ENCODE data around the gene HES1. TPM values are rescaled to one million over a fixed set of nuclear protein-coding genes. Genes with fewer than 3 reads are reported as not detected.
A peak's percentile ranks its signal among the peaks of the same experiment; 100 is the strongest.
"Not testable (repeated sequence)": the region's sequence is repeated elsewhere in the genome, so short reads cannot be mapped to it uniquely, and the experiment has no call there.

HES1 gene
- total RNA-seq, 6 donors from 2014 or later: 12.6 to 43.4 (median 25.9) TPM

DNA sequence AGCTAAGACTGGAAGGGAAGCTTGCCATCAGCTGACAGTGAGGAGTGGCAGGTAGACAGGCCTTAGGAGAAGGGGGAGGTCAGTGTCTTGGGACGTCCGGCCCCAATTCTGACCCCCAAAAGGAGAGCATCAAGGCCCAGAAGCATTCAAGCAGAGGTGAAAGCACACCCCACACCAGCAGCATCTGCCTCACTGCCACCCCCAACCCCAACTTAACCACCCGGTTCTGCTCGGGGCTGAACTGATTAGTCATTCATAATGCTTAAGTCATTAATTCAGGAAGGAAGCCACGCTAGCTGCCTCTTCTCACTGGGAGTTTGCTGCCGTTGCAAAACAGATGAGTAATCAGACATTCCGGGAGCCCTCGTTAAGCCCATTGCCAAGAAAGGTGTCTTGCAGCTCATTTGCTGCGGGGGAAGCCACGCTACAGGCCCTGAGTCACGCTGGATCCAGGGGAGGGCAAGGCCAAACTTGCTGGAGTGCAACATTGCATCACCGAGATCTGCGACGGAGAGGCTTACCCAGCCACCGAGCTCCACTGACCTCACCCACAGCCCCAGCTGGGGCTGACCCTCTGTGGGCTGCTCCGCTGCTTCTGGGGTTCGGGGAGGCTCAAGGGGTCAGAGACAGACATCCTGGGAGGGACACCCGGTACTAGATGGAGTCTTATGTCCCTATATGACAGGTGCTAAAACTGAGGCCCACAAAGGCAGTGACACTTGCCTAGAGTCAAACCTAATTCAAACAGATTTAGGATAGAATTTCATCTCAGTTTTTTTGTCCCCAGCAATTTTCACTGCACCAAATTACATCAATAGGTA, 46.4 kb upstream of the HES1 start:
- TF ChIP-seq POLR2A (IDR thresholded peaks at IDR 0.05) (peak in 1 of 4 donors; percentile 21), POLR2AphosphoS5 (IDR thresholded peaks at IDR 0.05) (peak; percentile 85 to 94), EP300 (IDR thresholded peaks at IDR 0.05) (peak in 2 of 4 donors; percentile 58 to 88)
- TF ChIP-seq, protein P1, sequence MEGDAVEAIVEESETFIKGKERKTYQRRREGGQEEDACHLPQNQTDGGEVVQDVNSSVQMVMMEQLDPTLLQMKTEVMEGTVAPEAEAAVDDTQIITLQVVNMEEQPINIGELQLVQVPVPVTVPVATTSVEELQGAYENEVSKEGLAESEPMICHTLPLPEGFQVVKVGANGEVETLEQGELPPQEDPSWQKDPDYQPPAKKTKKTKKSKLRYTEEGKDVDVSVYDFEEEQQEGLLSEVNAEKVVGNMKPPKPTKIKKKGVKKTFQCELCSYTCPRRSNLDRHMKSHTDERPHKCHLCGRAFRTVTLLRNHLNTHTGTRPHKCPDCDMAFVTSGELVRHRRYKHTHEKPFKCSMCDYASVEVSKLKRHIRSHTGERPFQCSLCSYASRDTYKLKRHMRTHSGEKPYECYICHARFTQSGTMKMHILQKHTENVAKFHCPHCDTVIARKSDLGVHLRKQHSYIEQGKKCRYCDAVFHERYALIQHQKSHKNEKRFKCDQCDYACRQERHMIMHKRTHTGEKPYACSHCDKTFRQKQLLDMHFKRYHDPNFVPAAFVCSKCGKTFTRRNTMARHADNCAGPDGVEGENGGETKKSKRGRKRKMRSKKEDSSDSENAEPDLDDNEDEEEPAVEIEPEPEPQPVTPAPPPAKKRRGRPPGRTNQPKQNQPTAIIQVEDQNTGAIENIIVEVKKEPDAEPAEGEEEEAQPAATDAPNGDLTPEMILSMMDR (IDR thresholded peaks at IDR 0.05): no peak

DNA sequence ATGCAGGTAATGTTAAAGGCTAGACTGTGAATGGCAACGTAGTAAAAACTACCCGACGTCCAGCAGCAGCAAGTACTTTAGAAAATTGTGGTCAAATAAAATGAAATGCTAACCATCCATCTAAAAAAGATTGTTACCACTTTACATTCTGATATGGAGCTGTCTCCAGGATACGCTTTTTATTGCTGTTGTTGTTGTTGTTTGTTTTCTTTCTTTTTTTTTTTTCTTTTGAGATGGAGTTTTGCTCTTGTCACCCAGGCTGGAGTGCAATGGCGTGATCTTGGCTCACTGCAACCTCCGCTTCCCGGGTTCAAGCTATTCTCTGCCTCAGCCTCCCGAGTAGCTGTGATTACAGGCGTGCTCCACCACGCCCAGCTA, 45.8 kb upstream of the HES1 start:
- not testable (repeated sequence) for DNase-seq; H3K4me3 ChIP-seq; ATAC-seq (ENCODE audit: low FRiP score in 2 of 2); H3K9me3 ChIP-seq; H3K27me3 ChIP-seq; H3K36me3 ChIP-seq
- WGBS, 2 donors: 93 to 98% methylated on average over 10 of the region's 10 CpGs
- Histone ChIP-seq H3K4me1 (peaks cover 4 to 16% (median 13%) of the 10 kb centered on the region in 4 donors), H3K27ac (peak overlapping the region; percentile 50 to 82 (median 78))

More for the DNA sequence above, 46.4 kb upstream of the HES1 start:
- ATAC-seq (ENCODE audit: low FRiP score in 2 of 2) (peak; percentile 85 to 95), DNase-seq (peak in 1 of 2 donors; percentile 94)
- no peaks in the 10 kb centered on the region for H3K27me3 ChIP-seq
- H3K36me3 ChIP-seq: no peaks in the 10 kb centered on the region
- no peaks in the 10 kb centered on the region for H3K9me3 ChIP-seq
- H3K27ac ChIP-seq: peak overlapping the region; percentile 77 to 82 (median 78)
- 36 to 51% methylated on average over 12 to 18 of the region's 18 CpGs for WGBS, 2 donors
- peaks cover 4 to 14% (median 11%) of the 10 kb centered on the region in 4 donors for H3K4me1 ChIP-seq
- no peak overlapping the region for H3K4me3 ChIP-seq

DNA sequence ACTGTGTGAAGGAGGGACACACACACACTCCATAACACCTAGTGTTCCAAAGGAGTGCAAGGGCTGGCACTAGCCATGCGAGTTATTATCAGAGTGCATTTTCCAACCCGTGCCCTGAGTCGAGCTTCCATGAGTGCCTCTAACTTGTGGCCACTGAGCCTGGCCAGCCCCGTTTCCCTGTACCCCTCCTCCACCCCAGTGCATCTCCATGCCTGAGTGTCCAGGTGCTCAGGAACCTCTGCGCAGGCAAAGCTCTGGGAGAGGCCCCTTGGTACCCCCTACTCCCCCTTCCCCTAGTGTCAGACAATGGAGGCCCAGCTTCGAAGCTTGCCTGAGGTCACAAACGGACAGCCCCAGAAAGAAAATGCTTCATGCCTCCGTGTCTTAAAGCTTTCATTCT, 45.2 kb upstream of the HES1 start:
- Histone ChIP-seq H3K36me3 (no peaks in the 10 kb centered on the region), H3K4me1 (peaks cover 10 to 22% (median 19%) of the 10 kb centered on the region in 4 donors), H3K27ac (no peak overlapping the region), H3K27me3 (no peaks in the 10 kb centered on the region), H3K9me3 (no peaks in the 10 kb centered on the region), H3K4me3 (no peak overlapping the region)
- 90 to 91% methylated on average over 4 to 8 of the region's 8 CpGs for WGBS, 2 donors
- TF ChIP-seq EP300 (IDR thresholded peaks at IDR 0.05) (no peak), POLR2A (IDR thresholded peaks at IDR 0.05) (no peak), POLR2AphosphoS5 (IDR thresholded peaks at IDR 0.05) (no peak)
- TF ChIP-seq, protein P1 (IDR thresholded peaks at IDR 0.05): no peak
- no peak for DNase-seq
- ATAC-seq (ENCODE audit: low FRiP score in 2 of 2): no peak

DNA sequence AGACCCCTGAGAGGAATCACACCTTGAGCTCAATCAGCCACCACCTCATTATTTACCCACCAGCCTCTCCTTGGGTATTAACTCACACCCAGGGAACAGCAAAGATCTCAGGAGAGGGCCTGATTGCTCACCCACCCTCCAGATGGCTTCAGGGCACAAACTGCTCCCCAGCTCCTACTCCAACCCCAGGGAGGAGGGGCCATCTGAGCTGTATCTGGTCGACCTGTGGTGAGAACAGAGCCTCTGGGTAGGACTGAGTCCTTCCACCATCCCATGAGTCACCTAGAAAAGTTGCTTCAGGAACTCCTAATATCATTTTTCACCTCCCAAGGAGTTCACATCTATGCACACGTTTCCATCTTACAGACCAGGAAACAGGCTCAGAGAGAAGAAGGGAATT, 44.8 kb upstream of the HES1 start:
- WGBS, 2 donors: 52 to 64% methylated on average over 2 of the region's 2 CpGs
- Histone ChIP-seq H3K4me3 (no peak overlapping the region), H3K36me3 (no peaks in the 10 kb centered on the region), H3K4me1 (peaks cover 10 to 23% (median 20%) of the 10 kb centered on the region in 4 donors), H3K27me3 (no peaks in the 10 kb centered on the region), H3K27ac (no peak overlapping the region), H3K9me3 (no peaks in the 10 kb centered on the region)
- TF ChIP-seq EP300 (IDR thresholded peaks at IDR 0.05) (no peak), POLR2AphosphoS5 (IDR thresholded peaks at IDR 0.05) (no peak), POLR2A (IDR thresholded peaks at IDR 0.05) (no peak)
- TF ChIP-seq, protein P1 (IDR thresholded peaks at IDR 0.05): no peak
- no peak for ATAC-seq (ENCODE audit: low FRiP score in 2 of 2)
- no peak for DNase-seq

DNA sequence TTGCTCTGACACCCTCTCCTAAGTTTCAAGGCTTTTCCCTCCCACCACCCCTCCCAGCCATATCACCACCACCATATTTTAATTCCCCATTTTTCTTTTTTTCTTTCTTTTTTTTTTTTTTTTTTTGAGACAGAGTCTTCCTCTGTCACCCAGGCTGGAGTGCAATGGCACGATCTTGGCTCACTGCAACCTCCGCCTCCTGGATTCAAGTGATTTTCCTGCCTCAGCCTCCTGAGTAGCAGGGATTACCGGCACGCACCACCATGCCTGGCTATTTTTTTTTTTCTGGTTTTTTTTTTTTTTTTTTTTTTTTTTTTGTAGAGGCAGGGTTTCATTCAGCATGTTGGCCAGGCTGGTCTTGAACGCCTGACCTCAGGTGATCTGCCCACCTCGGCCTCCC, 44.1 kb upstream of the HES1 start:
- peaks cover 10 to 23% (median 20%) of the 10 kb centered on the region in 4 donors for H3K4me1 ChIP-seq
- not testable (repeated sequence) for H3K9me3 ChIP-seq; H3K36me3 ChIP-seq; DNase-seq; H3K4me3 ChIP-seq; ATAC-seq (ENCODE audit: low FRiP score in 2 of 2); H3K27ac ChIP-seq; H3K27me3 ChIP-seq
- WGBS, 2 donors: 92 to 94% methylated on average over 6 of the region's 6 CpGs

DNA sequence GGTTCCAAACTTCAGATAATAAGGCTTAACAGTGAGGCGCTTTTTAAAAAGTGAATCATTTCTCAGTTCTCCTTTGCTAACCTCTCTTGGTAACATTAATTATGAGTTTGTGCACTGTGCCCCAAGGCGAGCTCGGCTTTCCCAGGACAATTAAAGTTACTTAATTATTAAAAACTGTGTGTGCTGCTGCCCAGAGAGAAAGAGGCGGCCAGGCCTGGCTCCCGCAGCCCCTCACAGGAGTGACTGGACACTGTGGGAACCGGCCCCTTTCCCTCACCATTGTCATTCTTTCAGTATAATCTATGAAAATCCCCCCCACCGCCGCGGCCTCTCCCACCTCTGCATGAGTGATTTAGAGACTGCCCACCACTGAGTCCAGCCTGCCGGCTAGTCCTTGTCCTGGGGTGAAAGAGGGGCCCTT, 43.1 kb upstream of the HES1 start:
- H3K27ac ChIP-seq: no peak overlapping the region
- peaks cover 10 to 26% (median 24%) of the 10 kb centered on the region in 4 donors for H3K4me1 ChIP-seq
- WGBS, 2 donors: 93 to 97% methylated on average over 10 of the region's 10 CpGs
- H3K4me3 ChIP-seq: no peak overlapping the region
- TF ChIP-seq EP300 (IDR thresholded peaks at IDR 0.05) (no peak), POLR2AphosphoS5 (IDR thresholded peaks at IDR 0.05) (no peak), POLR2A (IDR thresholded peaks at IDR 0.05) (no peak)
- TF ChIP-seq, protein P1 (IDR thresholded peaks at IDR 0.05): no peak
- ATAC-seq (ENCODE audit: low FRiP score in 2 of 2): no peak
- H3K27me3 ChIP-seq: no peaks in the 10 kb centered on the region
- H3K36me3 ChIP-seq: no peaks in the 10 kb centered on the region
- no peaks in the 10 kb centered on the region for H3K9me3 ChIP-seq
- DNase-seq: no peak
